NCI-H2196 treated with DMSO at 0.1 percent for 48 hours (cell line): ENCODE measurements around the gene MTG2.
"Not testable (repeated sequence)": the region's sequence is repeated elsewhere in the genome, so short reads cannot be mapped to it uniquely, and the experiment has no call there.

ENCODE experiments used
- DNase-seq: peaks from one replicate; lab custom pipeline; 2025; ENCODE audit not compliant: unreplicated experiment; lab: John Stamatoyannopoulos, UW

MTG2 gene

DNA sequence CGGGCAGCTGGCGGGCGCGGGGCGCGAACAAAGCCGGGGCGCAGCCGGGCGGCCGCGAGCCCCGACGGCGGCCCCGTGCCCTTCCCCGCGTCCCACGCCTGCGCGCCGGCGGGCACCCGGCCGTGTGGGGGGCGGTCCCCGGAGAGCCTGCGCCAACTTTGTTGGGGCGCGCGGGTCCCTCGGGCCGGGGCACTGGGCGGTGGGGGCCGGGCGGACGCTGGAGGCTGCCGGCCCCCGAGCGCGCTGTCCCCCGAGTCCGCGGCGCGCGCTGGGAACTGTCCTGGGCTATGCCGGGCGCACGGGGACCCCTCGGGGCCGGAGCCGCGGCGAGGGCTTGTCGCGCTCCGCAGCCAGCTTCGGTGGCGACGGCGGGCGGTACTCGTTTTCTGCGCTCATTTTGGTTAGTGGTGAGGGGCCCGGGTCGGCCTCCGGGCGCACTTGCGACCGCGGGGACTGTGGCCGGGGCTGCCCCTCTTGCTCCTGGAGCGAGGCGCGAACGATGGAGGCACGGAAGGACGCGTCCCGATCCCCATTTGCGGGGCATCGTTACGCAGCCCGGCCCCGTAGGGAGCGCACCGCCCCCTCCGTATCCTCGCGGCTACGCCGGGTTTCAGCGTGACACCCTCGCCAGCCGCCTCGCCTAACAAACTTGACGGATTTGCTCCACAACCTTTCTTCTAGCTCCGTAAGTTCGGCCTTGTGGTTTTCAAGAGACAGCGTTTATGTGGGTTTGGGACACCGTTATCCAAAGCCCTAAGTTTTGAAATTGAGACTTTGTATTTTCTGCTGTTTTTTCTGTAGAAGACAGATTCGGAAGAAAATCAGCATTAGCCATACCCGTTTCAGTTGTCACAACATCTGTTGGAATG is 38.6 kb upstream of the MTG2 start:
- DNase-seq, result no peak

DNA sequence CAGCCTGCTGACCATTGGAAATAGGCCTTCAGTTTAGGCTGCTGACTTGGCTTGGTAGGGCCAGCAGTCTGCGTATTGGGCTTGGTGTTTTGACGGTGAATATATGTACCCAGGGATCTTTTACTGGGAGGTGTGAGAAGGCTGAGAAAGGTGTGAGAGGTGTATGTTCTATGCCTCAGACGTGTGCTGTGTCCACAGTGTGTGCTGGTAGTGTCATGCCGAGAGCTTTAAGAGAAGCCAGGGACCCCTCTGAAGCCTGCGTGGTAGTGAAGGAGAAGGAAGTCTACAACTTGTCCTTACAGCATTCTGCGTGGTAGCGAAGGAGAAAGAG is 37.2 kb upstream of the MTG2 start:
- no peak for DNase-seq

DNA sequence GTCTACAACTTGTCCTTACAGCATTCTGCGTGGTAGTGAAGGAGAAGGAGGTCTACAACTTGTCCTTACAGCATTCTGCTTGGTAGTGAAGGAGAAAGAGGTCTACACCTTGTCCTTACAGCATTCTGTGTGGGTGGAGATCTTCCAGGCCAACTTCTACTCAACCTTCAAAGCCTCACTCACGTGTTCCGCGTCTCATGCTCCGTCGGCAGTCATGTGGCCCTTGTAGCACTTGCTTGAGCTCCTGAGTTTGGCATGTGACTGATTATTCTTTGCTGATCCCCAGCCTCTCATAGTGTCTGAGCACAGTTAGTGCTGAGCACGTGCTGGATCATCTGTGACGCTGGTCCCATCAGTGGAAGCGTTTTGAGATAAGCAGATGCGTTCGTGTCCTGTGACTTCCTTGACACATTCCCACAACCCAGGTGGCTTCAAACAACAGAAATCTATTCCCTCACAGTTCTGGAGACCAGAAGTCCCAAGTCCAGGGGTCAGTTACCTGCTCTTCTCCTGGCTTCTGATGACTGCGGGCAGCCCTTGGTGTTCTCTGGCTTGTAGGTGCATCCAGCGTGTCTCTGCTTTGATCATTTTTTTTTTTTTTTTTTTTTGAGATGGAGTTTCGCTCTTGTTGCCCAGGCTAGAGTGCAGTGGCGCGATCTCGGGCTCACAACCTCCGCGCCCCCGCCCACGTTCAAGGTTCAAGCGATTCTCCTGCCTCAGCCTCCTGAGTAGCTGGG is 36.6 kb upstream of the MTG2 start:
- DNase-seq, result no peak

DNA sequence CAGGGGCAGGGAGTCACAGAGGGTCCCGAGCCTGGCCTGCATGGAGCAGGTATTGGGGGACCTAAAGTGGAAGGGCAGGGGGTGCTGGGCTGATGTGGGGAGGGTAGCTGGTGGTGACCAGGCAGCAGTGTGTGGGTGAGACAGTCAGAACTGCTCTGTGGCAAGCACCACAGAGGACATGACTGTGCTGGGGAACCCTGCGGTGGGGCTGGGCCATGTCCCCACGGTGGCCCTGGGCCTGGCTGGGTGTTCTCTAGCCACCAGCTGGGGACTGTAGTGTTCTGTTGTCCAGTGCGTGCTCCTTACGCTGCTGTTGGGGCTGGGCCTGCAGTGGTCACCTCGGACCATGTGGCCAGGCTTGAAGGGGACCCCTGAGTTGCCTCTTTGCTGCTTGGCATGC is 35.7 kb upstream of the MTG2 start:
- DNase-seq, result no peak

DNA sequence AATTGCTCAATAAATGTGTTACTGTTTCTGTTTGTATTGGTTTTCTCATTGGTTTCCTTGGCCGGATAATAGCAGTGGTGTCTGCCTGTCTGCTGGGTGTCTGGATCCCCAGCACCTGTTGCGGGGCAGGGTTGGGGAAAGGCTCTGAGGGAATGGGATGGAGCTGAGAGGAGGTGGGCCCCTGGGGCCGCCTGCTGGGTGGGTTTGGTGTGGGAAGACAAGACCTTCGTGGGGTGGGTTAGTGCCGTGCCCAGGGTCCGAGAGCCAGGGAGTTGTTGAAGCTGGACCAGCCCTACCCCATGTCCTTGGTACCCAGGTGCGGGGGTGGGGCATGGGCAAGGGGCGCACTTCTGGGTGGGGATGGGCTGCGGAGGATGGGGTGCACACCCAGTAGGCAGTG is 35.3 kb upstream of the MTG2 start:
- DNase-seq, result no peak

DNA sequence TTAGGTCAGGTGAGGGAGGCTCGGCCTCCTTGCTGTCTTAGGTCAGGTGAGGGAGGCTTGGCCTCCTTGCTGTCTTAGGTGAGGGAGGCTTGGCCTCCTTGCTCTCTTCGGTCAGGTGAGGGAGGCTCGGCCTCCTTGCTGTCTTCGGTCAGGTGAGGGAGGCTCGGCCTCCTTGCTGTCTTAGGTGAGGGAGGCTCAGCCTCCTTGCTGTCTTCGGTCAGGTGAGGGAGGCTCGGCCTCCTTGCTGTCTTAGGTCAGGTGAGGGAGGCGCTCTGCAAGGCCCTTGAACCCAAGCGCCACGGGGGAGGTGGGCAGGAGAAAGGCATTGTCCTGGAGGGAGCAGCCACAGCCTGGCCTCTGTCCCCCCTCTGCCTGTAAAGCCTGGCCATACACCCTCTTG is 34.4 kb upstream of the MTG2 start:
- DNase-seq, result not testable (repeated sequence)

DNA sequence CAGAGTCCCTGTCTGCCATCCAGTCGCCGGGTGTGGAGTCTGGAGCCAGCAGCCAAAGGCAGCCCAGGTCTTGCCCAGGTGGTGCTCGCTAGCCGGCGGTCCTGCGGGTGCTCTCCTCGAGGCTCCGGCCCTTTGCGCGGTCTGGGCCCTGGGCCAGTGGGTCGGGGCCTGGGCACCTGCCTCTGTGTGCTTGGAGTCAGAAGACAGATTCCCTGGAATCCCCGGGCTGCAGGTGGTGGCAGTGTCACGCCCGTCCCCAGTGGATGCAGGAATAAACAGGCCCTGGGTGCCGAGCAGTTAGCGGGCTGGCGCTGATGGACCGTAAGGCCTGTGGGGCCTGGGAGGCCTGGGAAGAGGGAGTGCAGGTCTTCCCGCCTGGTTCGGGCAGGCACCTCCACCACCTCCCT is 33.9 kb upstream of the MTG2 start:
- no peak for DNase-seq

DNA sequence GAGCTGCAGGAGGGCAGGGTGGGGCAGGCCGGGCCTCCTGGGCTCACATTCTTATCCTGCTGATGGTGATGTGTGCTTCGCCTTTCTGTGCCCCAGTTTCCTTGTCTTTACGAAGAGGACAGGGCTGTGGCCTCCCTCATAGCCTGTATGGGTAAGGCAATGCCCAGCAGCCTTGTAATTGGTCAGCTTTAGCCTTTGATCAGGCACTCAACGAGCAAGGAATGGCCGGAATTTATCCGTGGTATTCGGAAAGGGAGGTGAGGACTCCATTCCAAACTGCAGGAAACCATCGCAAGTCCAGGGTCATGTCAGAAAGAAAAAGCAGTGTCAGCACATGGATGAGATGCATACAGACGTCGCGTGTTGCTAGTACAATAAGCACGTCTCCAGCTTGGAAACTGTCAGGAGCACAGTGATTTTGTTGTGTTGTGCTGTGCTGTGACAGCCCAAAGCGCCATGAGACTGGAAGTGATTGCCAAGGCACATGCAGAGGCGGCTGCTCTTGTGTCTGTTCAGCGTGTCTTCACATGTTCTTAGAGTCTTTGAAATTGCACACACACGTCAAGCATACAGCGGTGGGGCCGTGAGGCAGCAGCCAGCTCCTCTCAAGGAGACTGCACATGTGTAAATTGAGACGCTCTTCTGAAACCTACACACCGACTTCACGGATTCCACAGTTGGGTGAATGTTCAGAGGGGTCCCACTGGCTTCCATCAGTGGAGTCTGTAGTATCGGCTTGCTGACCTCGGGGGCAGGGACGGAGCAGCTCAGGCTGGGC is 33.1 kb upstream of the MTG2 start:
- no peak for DNase-seq

DNA sequence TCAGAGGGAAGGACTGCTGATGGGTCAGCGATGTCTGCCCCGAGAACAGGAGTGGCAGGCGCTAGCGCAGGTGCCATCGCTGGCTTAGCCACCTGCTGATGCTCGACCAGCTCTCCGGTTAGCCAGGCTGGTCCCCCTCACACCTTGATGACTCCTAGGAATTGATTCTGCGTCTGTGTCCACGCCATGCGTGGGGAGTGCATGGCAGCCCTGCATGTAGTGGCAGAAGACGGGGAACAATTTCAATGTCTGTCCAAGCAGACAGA is 32.6 kb upstream of the MTG2 start:
- no peak for DNase-seq

DNA sequence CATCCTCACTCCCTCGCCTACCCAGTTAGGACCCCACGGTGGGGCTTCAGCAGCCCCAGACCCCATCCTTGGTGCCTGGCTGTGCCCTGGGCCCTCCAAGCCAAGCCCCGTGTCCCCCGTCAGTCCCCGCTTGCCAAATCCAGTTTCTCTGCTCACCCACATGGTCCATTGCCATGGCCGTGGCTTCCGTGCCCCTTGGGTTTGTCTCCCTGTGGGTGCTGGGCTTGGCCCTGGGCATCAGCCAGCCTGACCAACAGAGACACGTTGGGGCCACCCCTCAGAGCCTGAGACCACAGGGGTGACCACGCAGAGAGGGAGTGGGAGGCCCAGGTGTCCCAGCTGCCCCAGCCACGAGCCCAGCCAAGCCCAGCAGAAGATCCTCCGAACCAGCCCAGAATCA is 31.6 kb upstream of the MTG2 start:
- no peak for DNase-seq

DNA sequence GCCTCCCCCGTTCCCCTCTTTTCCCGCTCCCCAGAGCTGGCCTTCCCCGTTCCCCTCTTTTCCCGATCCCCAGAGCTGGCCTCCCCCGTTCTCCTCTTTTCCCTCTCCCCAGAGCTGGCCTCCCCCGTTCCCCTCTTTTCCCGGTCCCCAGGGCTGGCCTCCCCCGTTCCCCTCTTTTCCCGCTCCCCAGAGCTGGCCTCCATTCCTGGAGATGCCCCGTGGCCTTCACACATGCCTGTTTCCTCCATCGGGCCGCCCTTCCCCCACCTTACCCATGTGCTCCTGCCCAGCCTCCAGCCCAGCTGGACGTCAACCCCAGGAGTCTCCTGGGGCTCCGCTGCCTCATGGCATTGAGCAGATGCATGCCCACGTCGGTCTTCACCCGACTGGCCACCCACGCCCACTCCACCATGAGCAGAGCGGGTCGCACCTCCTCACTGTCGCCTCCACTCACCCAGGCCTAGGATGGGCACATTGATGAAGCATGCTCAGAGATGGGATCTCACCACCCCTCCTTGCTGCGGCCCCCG is 30.9 kb upstream of the MTG2 start:
- DNase-seq, result no peak

DNA sequence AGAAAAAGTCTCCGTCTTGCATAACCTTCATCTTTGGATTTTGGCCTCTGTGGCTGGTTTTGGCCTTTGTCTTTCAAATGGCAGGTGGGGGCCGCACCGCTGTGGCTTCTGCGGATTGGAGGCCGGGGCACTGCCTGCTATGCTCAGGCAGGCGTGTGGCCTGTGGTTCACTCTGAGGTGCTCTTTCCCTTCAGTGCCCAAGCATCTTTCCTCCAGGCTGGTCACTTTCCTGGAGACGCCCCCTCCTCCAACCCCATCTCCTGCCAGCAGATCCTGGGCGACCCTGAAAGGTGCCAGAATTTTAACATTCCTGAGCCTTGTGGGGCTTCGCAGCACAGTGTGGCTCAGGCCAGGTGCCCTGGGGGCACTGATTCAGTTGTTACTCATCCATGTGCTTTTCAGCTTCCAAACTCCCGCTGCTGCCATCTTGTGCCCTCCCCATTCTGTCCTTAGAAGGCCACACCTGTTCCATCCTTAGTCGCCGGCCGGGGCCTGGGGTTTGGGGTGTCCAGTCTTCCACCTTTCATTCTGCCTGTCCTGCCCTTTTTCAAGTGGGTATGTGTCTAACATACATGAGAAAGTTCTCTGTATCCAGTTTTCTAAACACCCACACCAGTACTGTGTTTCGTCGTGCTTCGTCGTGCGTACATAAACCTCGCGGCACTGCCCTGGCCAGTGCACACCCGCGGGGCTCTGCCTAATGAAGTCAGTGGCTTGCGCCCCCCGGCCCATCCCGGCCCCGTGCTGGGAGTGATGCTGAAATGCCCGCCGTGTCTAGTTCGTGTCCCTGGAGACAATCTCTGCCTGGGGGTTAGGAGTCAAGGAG is 27.2 kb upstream of the MTG2 start:
- no peak for DNase-seq

DNA sequence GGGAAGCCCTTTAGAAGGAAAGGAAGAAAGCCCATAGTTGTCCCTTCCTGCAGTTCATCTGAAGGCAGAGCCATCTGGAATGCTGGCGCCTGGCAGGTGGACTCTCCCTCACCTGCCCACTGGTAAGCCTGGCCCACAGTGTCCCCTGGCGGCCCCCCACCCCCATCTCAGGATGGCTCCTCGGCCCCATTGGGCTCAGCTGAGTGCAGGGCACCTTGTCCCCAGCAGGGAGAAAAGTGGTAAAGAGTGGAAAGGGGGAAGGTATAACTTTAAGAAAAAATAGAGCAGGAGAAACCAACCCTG is 26.6 kb upstream of the MTG2 start:
- no peak for DNase-seq

DNA sequence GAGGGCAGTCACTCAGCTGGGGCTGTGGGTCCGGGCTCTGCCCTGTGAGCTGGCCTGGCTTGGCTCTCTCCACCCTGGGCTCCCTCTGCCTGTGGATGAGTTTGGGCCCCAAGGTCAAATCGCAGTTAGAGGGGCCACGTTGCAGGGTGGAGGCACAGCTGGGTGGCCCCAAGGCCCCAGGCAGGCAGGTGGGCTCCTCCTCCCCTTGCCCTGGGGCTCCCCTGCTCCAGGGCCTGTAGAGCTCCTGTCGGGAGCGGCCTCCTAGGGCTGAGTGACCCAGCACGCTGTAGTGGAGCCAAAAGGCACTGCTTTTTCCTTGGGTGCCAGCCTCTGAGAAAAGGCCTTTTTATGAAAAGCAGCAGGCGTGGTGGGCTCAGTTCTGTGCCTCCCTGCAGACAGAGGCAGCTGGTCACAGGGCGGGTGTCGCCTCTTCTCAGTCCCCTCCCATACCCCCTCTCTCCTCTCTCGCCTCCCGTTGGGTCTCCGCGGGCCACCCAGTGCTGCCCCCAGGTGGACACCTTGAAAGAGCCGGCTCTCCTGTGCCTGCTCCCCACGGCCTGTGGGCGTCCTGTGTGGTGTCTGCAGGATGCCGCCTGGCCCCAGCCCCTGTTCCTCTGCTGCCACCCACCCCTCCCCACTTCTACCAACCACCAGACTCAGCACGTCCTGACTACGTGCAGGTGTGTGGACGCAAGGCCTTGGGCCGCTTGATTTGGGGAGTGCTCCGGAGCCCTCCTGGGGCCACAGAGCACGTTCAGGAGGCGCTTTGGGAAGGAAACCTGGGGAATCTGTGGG is 26.0 kb upstream of the MTG2 start:
- no peak for DNase-seq

DNA sequence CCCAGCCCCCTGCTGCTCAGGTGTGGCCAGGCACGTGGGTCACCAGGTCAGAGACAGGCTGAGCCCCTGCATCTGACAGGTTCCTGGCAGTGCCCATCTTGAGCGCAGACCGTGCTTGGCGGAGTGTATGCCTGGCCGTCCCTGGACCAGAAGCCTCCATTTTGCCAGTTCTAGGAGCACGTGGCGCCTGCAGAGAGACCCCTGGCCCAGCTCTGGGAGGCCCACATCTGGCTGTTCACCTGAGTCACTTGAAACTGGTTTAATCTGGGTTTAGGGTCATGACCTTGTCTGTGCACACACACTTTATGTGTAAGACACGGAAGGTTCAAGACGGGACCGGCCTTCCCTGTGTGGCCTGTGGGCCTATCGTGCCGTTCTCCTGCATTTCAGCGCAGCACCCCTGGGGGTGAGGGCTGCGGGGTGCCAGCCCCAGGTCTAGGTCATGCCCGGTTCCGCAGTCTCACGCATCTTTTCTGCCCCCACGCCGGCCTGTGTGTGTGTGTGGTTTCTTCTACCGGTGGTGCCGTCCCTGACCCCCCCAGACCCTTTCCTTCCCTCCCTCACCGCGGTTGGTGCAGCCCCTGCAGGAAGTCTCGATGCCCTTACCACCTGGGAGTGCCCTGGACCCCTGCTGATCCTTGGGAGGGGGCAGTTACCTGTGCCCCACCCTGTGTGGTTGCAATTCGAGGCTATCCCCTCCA is 25.3 kb upstream of the MTG2 start:
- DNase-seq, result no peak

DNA sequence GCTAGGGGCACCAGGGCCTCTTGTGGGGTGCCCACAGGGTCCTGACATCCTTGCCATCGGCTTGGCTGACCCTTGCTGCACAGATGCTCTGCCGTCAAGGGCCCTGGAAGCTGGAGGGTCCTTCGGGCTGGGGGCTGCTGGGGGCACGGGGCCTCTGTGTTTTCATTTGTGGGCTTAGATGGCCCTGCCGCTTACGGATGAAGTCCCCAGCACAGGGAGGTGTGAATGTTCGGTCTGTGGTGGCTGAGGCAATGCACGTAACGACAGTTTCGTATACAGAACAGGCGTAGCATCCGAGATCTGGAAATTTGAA is 24.8 kb upstream of the MTG2 start:
- no peak for DNase-seq

DNA sequence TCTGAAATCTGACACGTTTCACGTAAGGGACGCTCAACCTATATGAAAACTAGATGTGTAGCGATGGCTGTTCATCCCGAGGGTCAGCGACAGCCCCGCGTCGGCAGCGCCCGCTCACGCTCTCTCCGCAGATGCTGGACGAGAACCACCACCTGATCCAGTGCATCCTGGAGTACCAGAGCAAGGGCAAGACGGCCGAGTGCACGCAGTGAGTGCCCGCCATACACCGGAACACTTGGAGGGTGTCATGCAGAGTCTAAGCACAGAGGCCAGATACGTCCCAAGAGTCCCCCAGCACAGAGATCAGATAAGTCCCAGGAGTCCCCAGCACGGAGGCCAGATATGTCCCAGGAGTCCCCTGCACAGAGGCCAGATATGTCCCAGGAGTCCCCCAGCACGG is 24.3 kb upstream of the MTG2 start:
- no peak for DNase-seq

DNA sequence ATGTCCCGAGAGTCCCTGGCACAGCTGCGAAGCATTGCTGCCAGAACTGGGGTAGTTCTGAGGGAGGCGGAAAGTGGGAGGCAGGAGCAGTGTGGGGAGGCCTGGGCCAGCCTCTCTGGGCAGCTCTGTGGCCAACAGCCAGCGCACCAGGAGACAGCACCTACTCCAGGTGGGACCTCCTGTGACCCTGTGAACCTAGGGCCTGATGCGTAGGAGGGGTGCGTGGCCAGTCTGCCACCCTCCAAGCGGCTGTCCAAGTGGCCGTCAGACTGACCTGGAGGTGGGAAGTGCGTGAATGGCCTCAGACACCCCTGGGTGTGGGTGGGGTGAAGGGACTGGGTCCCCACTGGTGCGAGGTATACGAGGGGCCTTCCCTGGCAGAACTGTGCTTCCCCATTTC is 23.8 kb upstream of the MTG2 start:
- DNase-seq, result no peak

DNA sequence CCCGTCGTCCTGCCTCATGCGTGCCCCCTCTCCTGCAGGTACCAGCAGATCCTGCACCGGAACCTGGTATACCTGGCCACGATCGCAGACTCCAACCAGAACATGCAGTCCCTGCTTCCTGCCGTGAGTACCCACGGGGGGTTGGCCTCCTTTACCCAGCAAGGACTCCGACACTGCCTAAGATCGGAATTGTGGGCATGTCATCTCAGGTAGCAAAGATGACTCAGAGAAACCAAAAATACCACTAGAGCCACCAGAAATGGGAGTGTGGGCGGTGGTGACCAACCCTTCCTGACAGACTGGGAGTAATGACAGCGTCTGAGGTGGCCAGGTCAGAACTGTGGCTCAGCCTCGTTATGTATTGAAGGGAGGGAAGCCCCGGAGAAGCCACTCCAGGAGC is 23.0 kb upstream of the MTG2 start:
- DNase-seq, result no peak

DNA sequence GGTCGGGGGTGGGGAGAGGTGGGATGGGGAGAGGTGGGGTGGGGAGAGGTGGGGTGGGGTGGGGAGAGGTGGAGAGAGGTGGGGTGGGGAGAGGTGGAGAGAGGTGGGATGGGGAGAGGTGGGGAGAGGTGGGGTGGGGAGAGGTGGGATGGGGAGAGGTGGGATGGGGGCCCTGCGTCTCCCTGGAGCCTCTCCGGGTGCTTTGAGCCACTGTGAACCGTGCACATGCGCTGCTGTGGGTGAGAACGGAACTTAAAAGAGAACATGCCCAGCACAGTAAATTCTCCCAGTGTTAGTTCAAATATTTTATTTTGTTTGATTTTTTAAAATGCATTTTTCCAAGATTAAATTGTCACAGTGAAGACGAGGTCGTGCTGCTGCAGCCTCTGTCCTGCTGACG is 22.6 kb upstream of the MTG2 start:
- no peak for DNase-seq
